B cell (primary cell): Measurements from ENCODE around the gene NPL.

Experiments used
- EZH2 ChIP-seq: IDR thresholded peaks from 2 replicates; pipeline ENCODE4 v1.6.1; 2012; ENCODE audit warnings: borderline replicate concordance, low read depth, mild to moderate bottlenecking, moderate library complexity, low read length; ENCODE audit not compliant: insufficient read depth, poor library complexity, severe bottlenecking
- TF ChIP-seq, protein P1 (sequence below): fragments of 200-600 bp; IDR thresholded peaks from one replicate; pipeline ENCODE4 v1.8.0; 2022; ENCODE audit warnings: antibody characterized with exemption, mild to moderate bottlenecking

DNA sequence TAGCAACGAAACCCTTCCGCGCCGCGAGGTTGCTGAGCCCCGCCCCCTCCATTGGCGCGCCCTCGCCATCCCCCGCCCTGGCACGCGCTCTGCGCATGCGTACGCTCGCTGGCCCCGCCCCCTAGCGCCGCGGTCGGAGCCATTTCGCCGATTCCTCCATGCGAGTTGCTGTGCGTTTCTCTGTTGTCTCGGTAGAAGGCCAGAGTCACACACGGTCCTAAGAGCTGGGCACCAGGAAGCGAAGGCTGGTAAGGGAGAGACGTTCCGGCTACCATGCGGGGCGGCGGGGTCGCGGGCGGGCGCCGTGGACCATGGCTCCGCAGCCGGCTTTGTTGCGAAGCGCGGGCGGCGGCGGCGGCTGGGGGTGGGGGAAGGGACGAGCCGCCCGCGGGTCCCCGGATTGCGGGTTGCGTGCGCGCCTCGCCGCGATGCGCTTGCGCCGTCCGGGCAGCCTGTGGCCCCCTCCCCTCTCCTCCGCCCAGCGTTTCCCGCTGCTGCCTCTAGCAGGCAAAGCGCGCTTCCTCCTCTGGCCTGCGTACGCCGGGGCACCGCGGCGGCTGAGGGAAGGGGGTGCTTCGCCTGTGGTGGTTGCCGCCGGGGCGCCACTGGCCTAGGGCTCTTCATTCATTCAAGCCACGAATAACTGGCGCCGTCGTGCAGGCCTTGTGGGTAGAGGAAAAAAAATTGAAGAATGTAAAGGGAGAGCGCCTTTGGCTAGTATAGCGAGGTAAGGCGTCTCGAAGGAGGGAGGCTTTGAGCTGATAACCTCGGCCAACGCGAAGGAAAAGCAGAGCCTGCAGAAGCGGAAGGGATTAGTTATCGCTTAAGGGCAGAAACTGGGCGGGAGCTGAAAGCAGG, 49.9 kb downstream of the NPL start, which contains the start of gene DHX9:
- TF ChIP-seq, protein P1, sequence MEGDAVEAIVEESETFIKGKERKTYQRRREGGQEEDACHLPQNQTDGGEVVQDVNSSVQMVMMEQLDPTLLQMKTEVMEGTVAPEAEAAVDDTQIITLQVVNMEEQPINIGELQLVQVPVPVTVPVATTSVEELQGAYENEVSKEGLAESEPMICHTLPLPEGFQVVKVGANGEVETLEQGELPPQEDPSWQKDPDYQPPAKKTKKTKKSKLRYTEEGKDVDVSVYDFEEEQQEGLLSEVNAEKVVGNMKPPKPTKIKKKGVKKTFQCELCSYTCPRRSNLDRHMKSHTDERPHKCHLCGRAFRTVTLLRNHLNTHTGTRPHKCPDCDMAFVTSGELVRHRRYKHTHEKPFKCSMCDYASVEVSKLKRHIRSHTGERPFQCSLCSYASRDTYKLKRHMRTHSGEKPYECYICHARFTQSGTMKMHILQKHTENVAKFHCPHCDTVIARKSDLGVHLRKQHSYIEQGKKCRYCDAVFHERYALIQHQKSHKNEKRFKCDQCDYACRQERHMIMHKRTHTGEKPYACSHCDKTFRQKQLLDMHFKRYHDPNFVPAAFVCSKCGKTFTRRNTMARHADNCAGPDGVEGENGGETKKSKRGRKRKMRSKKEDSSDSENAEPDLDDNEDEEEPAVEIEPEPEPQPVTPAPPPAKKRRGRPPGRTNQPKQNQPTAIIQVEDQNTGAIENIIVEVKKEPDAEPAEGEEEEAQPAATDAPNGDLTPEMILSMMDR = peak; percentile 43
- no peak for TF ChIP-seq EZH2
